ENCODE measurements around the gene PTPRJ. TPM values are rescaled to one million over a fixed set of nuclear protein-coding genes. Genes with fewer than 3 reads are reported as not detected.

The PTPRJ gene
- total and polyA plus RNA-seq, 9 of the 15 experiments (the other 6 are each of a cell fraction or from before 2014, with no cell fraction given): 0.56 to 10.7 (median 4.8) TPM

- in situ Hi-C loops (cut with MboI): no loop called here
- TF ChIP-seq ZNF121 (CRISPR knock-in tag; conservative IDR thresholded peaks at IDR 0.05) (peak; percentile 73), SPI1 (IDR thresholded peaks at IDR 0.05; ENCODE audit: borderline replicate concordance, low read depth, low read length) (no peak)
- intact Hi-C loops (cut with micrococcal nuclease): no loop called here
- DNase-seq (ENCODE audit: extremely low read depth in 1 of 4, low spot score in 3 of 4) (no peak), FAIRE-seq (no peak), ATAC-seq (no peak)
- H3K9me1 ChIP-seq (ENCODE audit: control insufficient read depth, insufficient read depth, low read length): no peaks in the 10 kb centered on the region
- no peaks in the 10 kb centered on the region for H3K27me3 ChIP-seq (ENCODE audit: control insufficient read depth in 2 of 2, insufficient read depth in 2 of 2, low read length in 2 of 2)
- ChIA-PET CTCF (ENCODE audit: low intra/inter-chr PET ratio) (no interaction called here), POLR2A (interaction anchor here (0.6 to 1.4 kb wide), 4 partner anchors 9 to 18 kb away, joined by 4 to 5 read pairs (median 4); no protein-coding TSS in a partner anchor)
- no peak overlapping the region for H3K4me3 ChIP-seq
- 56% methylated on average over 8 of the region's 8 CpGs for WGBS (ENCODE audit: insufficient coverage, low coverage, missing lambda C conversion rate)
- H3K79me2 ChIP-seq (ENCODE audit: control insufficient read depth, insufficient read depth, low read length): no peaks in the 10 kb centered on the region
- H3K27ac ChIP-seq (ENCODE audit: extremely low read depth, low read depth, low read length): no peak overlapping the region
- no peaks in the 10 kb centered on the region; a peak in 1 of 5 replicates for H3K4me1 ChIP-seq (replicated peaks in 1 of 2; ENCODE audit: control insufficient read depth in 2 of 2, insufficient read depth in 2 of 2, low read length in 2 of 2)
- peaks cover 3% of the 10 kb centered on the region; the same call in 1 of the 2 replicates for H4K20me1 ChIP-seq (replicated peaks; ENCODE audit: control insufficient read depth, insufficient read depth, low read length)
- H3K9me3 ChIP-seq (replicated peaks; ENCODE audit: control insufficient read depth, insufficient read depth, low read depth, low read length): no peaks in the 10 kb centered on the region
- no peak overlapping the region; a peak in 1 of 4 replicates for H3K9ac ChIP-seq (ENCODE audit: insufficient read depth in 1 of 2, low read depth in 2 of 2, low read length in 2 of 2)
- no peaks in the 10 kb centered on the region for H3K36me3 ChIP-seq (ENCODE audit: control insufficient read depth, insufficient read depth, low read length)
- no peak overlapping the region for H3K4me2 ChIP-seq (ENCODE audit: insufficient read depth, low read length)
- BruUV-seq (replicated peaks): no TSS peak
- no peak overlapping the region for H2AFZ ChIP-seq (ENCODE audit: low read depth, low read length)
Measured at GRCh38 chr11:48043111-48043990, 63.0 kb downstream of the PTPRJ start.

DNA sequence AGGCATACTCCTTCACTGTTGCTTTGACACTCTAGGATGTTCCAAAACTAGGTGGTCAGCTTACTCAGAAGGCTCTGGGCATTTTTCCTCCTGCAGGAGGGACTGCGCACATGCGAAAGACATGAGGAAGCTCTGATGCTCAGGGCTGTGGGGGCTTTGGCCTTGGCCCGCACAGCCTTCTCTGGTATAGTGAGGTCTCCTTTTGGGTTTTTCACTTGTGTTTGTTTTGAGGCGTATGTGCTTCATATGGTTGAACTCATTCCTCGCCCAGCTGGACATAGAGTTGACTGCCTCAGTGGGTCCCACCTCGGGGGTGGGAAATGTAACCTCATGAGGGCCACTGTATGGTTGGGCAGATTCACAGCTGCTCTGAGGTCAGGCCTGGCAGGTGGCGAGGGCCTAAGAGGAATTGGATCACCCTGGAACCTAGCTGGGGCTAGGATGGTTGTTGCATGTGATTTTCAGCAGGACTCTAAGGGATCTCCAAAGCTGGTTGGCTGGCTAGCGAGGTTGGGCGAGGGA lies 63.7 kb downstream of the PTPRJ start:
- in situ Hi-C loops (cut with MboI): no loop called here
- no peaks in the 10 kb centered on the region for H3K9me3 ChIP-seq (replicated peaks; ENCODE audit: control insufficient read depth, insufficient read depth, low read depth, low read length)
- H4K20me1 ChIP-seq (replicated peaks; ENCODE audit: control insufficient read depth, insufficient read depth, low read length): peaks cover 3% of the 10 kb centered on the region; the same call in 1 of the 2 replicates
- H3K79me2 ChIP-seq (ENCODE audit: control insufficient read depth, insufficient read depth, low read length): no peaks in the 10 kb centered on the region
- DNase-seq (ENCODE audit: extremely low read depth in 1 of 4, low spot score in 3 of 4): no peak
- no peak overlapping the region; a peak in 1 of 4 replicates for H3K9ac ChIP-seq (ENCODE audit: insufficient read depth in 1 of 2, low read depth in 2 of 2, low read length in 2 of 2)
- ChIA-PET CTCF (ENCODE audit: low intra/inter-chr PET ratio) (no interaction called here), POLR2A (interaction anchor here (0.6 to 1.0 kb wide), 3 partner anchors 12 to 16 kb away, joined by 4 to 5 read pairs (median 4); no protein-coding TSS in a partner anchor)
- FAIRE-seq: no peak
- H3K36me3 ChIP-seq (ENCODE audit: control insufficient read depth, insufficient read depth, low read length): no peaks in the 10 kb centered on the region
- H3K27ac ChIP-seq (ENCODE audit: extremely low read depth, low read depth, low read length): no peak overlapping the region
- no peaks in the 10 kb centered on the region; a peak in 1 of 5 replicates for H3K4me1 ChIP-seq (replicated peaks in 1 of 2; ENCODE audit: control insufficient read depth in 2 of 2, insufficient read depth in 2 of 2, low read length in 2 of 2)
- no TSS peak for BruUV-seq (replicated peaks)
- intact Hi-C loops (cut with micrococcal nuclease): no loop called here
- no peak overlapping the region for H3K4me3 ChIP-seq
- H2AFZ ChIP-seq (ENCODE audit: low read depth, low read length): no peak overlapping the region
- no peaks in the 10 kb centered on the region for H3K9me1 ChIP-seq (ENCODE audit: control insufficient read depth, insufficient read depth, low read length)
- no peak overlapping the region for H3K4me2 ChIP-seq (ENCODE audit: insufficient read depth, low read length)
- ATAC-seq: no peak
- 79% methylated on average over 9 of the region's 9 CpGs for WGBS (ENCODE audit: insufficient coverage, low coverage, missing lambda C conversion rate)
- H3K27me3 ChIP-seq (ENCODE audit: control insufficient read depth in 2 of 2, insufficient read depth in 2 of 2, low read length in 2 of 2): no peaks in the 10 kb centered on the region
- TF ChIP-seq, protein P1, sequence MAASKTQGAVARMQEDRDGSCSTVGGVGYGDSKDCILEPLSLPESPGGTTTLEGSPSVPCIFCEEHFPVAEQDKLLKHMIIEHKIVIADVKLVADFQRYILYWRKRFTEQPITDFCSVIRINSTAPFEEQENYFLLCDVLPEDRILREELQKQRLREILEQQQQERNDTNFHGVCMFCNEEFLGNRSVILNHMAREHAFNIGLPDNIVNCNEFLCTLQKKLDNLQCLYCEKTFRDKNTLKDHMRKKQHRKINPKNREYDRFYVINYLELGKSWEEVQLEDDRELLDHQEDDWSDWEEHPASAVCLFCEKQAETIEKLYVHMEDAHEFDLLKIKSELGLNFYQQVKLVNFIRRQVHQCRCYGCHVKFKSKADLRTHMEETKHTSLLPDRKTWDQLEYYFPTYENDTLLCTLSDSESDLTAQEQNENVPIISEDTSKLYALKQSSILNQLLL (CRISPR knock-in tag; IDR thresholded peaks at IDR 0.05; ENCODE audit: borderline replicate concordance): no peak
- TF ChIP-seq MCM2 (IDR thresholded peaks at IDR 0.05; ENCODE audit: low read depth) (no peak), SIX5 (IDR thresholded peaks at IDR 0.05; ENCODE audit: borderline replicate concordance in 1 of 2, insufficient read depth in 1 of 2, low read depth in 1 of 2, low read length in 2 of 2) (no peak), TOE1 (IDR thresholded peaks at IDR 0.05; ENCODE audit: borderline replicate concordance) (no peak), TOE1 (CRISPR knock-in tag; IDR thresholded peaks at IDR 0.05; ENCODE audit: borderline replicate concordance, low read depth) (no peak), SAFB2 (IDR thresholded peaks at IDR 0.05; ENCODE audit: borderline replicate concordance, low read depth, low read length, severe bottlenecking) (no peak), ZKSCAN3 (CRISPR knock-in tag; IDR thresholded peaks at IDR 0.05) (no peak), ASH1L (IDR thresholded peaks at IDR 0.05; ENCODE audit: borderline replicate concordance, low read depth, partially characterized antibody) (no peak)
- TF ChIP-seq, protein P2, sequence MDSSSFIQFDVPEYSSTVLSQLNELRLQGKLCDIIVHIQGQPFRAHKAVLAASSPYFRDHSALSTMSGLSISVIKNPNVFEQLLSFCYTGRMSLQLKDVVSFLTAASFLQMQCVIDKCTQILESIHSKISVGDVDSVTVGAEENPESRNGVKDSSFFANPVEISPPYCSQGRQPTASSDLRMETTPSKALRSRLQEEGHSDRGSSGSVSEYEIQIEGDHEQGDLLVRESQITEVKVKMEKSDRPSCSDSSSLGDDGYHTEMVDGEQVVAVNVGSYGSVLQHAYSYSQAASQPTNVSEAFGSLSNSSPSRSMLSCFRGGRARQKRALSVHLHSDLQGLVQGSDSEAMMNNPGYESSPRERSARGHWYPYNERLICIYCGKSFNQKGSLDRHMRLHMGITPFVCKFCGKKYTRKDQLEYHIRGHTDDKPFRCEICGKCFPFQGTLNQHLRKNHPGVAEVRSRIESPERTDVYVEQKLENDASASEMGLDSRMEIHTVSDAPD (CRISPR knock-in tag; IDR thresholded peaks at IDR 0.05): no peak

Data from K562 (cell line).